HepG2 (cell line): ENCODE measurements around the gene KLHDC4. TPM values are rescaled to one million over a fixed set of nuclear protein-coding genes. Genes with fewer than 3 reads are reported as not detected.

Experiments
- ATAC-seq: fragments of 200-7000 bp; cut with Tn5 transposase; 3 replicates; pipeline ENCODE4 v1.9.1; 2020; ENCODE audit warnings: mild to moderate bottlenecking, moderate library complexity
- BruUV-seq: library from RNA; stranded (reverse); fragments of 400-500 nt; replicated peaks from 2 replicates; lab custom pipeline; 2021; lab: Mats Ljungman, UMichigan
- CTCF ChIA-PET: fragments of 300-600 bp; formaldehyde crosslinking; extraction: SDS; loops from one replicate; lab custom pipeline; 2021; ENCODE audit warnings: low total read pairs, inconsistent platforms, low intra/inter-chr PET ratio; lab: Yijun Ruan, JAX
- POLR2A ChIA-PET: fragments of 350-600 bp; sonication (Branson Sonifier 250); formaldehyde crosslinking; loops from one replicate; lab custom pipeline; 2020; ENCODE audit warnings: antibody characterized with exemption, inconsistent platforms; lab: Yijun Ruan, JAX
- DNase-seq: peaks from one replicate; pipeline ENCODE4 v3.0.0-alpha.2; 2015; ENCODE audit warnings: low spot score
- FAIRE-seq: peaks from 3 replicates; lab custom pipeline; 2011; peaks lifted over from hg19 to GRCh38; lab: Jason Lieb, UNC
- H2AFZ ChIP-seq: one replicate; pipeline ENCODE4 v1.6.1; 2011; ENCODE audit warnings: low read length, inconsistent platforms
- H3K27ac ChIP-seq: fragments of 300-600 bp; 3 replicates; pipeline ENCODE4 v1.8.0; 2011; ENCODE audit warnings: mixed run types, mild to moderate bottlenecking, mixed read lengths, low read length, inconsistent platforms; ENCODE audit not compliant: insufficient read depth; ENCODE audit errors: extremely low read length
- H3K27me3 ChIP-seq, 2 experiments: fragments of 200-600 bp in 1 of 2; 2 replicates in 1 of 2; 3 replicates in 1 of 2; pipeline versions ENCODE4 v1.6.0 to v1.8.0; 2011; ENCODE audit warnings: low read length in 2 of 2, mild to moderate bottlenecking in 2 of 2, moderate library complexity in 2 of 2, inconsistent platforms in 1 of 2; ENCODE audit not compliant: insufficient read depth in 2 of 2, control insufficient read depth in 1 of 2
- H3K36me3 ChIP-seq, 2 experiments: fragments of 200-600 bp in 1 of 2; replicated peaks in 1 of 2; 2 replicates in 1 of 2; 3 replicates in 1 of 2; pipeline versions ENCODE4 v1.5.1 to v1.8.0; 2011; ENCODE audit warnings: low read length in 2 of 2, inconsistent platforms in 1 of 2; ENCODE audit not compliant: insufficient read depth in 2 of 2, control insufficient read depth in 1 of 2
- H3K4me1 ChIP-seq: 2 replicates; pipeline ENCODE4 v1.5.1; 2012; ENCODE audit warnings: low read length, inconsistent platforms; ENCODE audit not compliant: insufficient read depth
- H3K4me2 ChIP-seq: 2 replicates; pipeline ENCODE4 v1.6.0; 2011; ENCODE audit warnings: low read depth, low read length, inconsistent platforms
- H3K4me3 ChIP-seq, 3 experiments: fragments of 200-600 bp in 1 of 3; sonication (generic), shearing (Covaris generic) in 1 of 3; replicated peaks in 1 of 3; 2 replicates each; pipeline ENCODE4 v1.5.1; 2011 to 2016; ENCODE audit warnings: low read length in 3 of 3, inconsistent platforms in 2 of 3, low read depth in 2 of 3, mild to moderate bottlenecking in 2 of 3, control low read depth in 1 of 3, mixed read lengths in 1 of 3; ENCODE audit not compliant: insufficient read depth in 1 of 3
- H3K79me2 ChIP-seq: one replicate; pipeline ENCODE4 v1.6.1; 2011; ENCODE audit warnings: low read length, inconsistent platforms; ENCODE audit not compliant: insufficient read depth
- H3K9ac ChIP-seq: 2 replicates; pipeline ENCODE4 v1.6.0; 2011; ENCODE audit warnings: mild to moderate bottlenecking, low read depth, low read length, inconsistent platforms; ENCODE audit not compliant: insufficient read depth
- H3K9me3 ChIP-seq: 2 replicates; pipeline ENCODE4 v1.5.1; 2012; ENCODE audit warnings: mild to moderate bottlenecking, low read length
- H4K20me1 ChIP-seq: 2 replicates; pipeline ENCODE4 v1.6.0; 2011; ENCODE audit warnings: inconsistent platforms, mild to moderate bottlenecking, low read length, moderate library complexity; ENCODE audit not compliant: insufficient read depth
- BHLHE40 ChIP-seq: IDR thresholded peaks from 2 replicates; pipeline ENCODE4 v1.6.1; 2011; ENCODE audit warnings: low read length, improper control_type of control experiment
- ZBTB1 ChIP-seq: sonication (generic); formaldehyde crosslinking; IDR thresholded peaks from 2 replicates; pipeline ENCODE4 v1.4.0; 2020; ENCODE audit warnings: missing genetic modification reagents, borderline replicate concordance
- ZNF839 ChIP-seq: sonication (generic); formaldehyde crosslinking; IDR thresholded peaks from 2 replicates; pipeline ENCODE4 v1.4.0; 2020; ENCODE audit warnings: missing genetic modification reagents, mild to moderate bottlenecking, borderline replicate concordance
- WGBS: methylation state at CpG from one replicate; pipeline ENCODE4 v1.1.6; 2017; ENCODE audit warnings: low lambda C conversion rate; 5-methylcytosine and 5-hydroxymethylcytosine counted together
- in situ Hi-C: cut with HindIII; loops from 2 replicates; pipeline ENCODE4 v1.10.0; 2017; ENCODE audit warnings: low pct_unique_long_range_greater_than_20kb; ENCODE audit not compliant: extremely low pct_ligation_motif_present
- intact Hi-C: fragments of 100-400 bp; cut with micrococcal nuclease; formaldehyde crosslinking; loops from one replicate; pipeline ENCODE4 v1.10.0; 2022; ENCODE audit not compliant: unreplicated experiment
- polyA plus RNA-seq, 8 experiments: library from polyadenylated mRNA; depleted of rRNA in 3 of 8; stranded (reverse) in 7 of 8; unstranded in 1 of 8; fragments of >200 nt; fragmentation: Illumina TruSeq in 4 of 8; extraction: Trizol in 4 of 8; gene quantifications; 2 replicates each; pipeline versions ENCODE4 v1.2.1 to v1.2.3, GENCODE V29; 2011 to 2016; ENCODE audit warnings: low read depth in 4 of 8, missing spikeins in 1 of 8, mixed read lengths in 1 of 8; ENCODE audit not compliant: insufficient read depth in 1 of 8
- total RNA-seq, 5 experiments: library from RNA; depleted of rRNA; stranded (reverse); fragments of >200 nt; fragmentation: Illumina TruSeq; extraction: Trizol; gene quantifications; 2 replicates each; pipeline ENCODE4 v1.2.3, GENCODE V29; 2016; ENCODE audit warnings: low read depth in 1 of 5
- TF ChIP-seq, protein P1 (sequence below): sonication (generic); formaldehyde crosslinking; IDR thresholded peaks from 2 replicates; pipeline ENCODE4 v1.5.0; 2020; ENCODE audit warnings: mild to moderate bottlenecking, low read depth, missing genetic modification reagents, borderline replicate concordance
- TF ChIP-seq, protein P2 (sequence below): sonication (generic); formaldehyde crosslinking; IDR thresholded peaks from 2 replicates; pipeline ENCODE4 v1.5.1; 2020; ENCODE audit warnings: mild to moderate bottlenecking, missing genetic modification reagents, moderate library complexity

Gene KLHDC4
- total and polyA plus RNA-seq, 2 of the 13 experiments (the other 11 are each of a cell fraction or from before 2014, with no cell fraction given) = 18.7 to 31.8 TPM

- TF ChIP-seq BHLHE40 = no peak
- no peak for TF ChIP-seq ZBTB1 (CRISPR knock-in tag)
- TF ChIP-seq, protein P1, sequence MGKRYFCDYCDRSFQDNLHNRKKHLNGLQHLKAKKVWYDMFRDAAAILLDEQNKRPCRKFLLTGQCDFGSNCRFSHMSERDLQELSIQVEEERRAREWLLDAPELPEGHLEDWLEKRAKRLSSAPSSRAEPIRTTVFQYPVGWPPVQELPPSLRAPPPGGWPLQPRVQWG (CRISPR knock-in tag) = no peak
- TF ChIP-seq, all 625 proteins: peak for 5
These were observed 60.9 kb downstream of the KLHDC4 start (continued) for GRCh38 chr16:87704754-87705353.

DNA sequence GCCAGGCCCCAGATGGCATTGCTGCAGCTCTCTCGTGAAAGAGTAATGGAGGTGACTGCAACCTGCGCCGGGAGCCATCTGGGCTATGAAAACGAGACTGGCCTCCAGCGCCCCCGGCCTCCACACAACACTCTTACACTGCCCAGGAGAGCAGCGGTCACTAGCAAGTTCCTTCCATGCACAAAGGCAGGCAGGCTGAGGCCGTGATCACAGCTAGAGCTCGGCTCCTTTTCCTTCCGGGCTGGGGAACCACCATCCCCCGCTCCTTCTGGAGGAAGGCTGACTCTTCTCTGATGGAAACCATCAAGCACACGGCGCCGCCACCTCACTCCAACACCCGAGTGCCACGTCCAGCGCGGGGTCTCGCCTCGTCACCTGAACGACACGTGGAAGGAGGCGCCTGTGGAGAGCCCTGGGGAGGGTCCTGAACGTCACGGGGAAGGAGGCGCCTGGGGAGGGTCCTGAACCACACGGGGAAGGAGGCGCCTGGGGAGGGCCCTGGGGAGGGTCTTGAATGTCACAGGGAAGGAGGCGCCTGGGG lies 61.9 kb downstream of the KLHDC4 start:
- BruUV-seq = no TSS peak
- DNase-seq = no peak
- H2AFZ ChIP-seq = no peak overlapping the region
- peaks cover 20% of the 10 kb centered on the region for H4K20me1 ChIP-seq
- ChIA-PET POLR2A (no interaction called here), CTCF (no interaction called here)
- TF ChIP-seq ZNF839 (CRISPR knock-in tag) = no peak
- TF ChIP-seq, protein P2, sequence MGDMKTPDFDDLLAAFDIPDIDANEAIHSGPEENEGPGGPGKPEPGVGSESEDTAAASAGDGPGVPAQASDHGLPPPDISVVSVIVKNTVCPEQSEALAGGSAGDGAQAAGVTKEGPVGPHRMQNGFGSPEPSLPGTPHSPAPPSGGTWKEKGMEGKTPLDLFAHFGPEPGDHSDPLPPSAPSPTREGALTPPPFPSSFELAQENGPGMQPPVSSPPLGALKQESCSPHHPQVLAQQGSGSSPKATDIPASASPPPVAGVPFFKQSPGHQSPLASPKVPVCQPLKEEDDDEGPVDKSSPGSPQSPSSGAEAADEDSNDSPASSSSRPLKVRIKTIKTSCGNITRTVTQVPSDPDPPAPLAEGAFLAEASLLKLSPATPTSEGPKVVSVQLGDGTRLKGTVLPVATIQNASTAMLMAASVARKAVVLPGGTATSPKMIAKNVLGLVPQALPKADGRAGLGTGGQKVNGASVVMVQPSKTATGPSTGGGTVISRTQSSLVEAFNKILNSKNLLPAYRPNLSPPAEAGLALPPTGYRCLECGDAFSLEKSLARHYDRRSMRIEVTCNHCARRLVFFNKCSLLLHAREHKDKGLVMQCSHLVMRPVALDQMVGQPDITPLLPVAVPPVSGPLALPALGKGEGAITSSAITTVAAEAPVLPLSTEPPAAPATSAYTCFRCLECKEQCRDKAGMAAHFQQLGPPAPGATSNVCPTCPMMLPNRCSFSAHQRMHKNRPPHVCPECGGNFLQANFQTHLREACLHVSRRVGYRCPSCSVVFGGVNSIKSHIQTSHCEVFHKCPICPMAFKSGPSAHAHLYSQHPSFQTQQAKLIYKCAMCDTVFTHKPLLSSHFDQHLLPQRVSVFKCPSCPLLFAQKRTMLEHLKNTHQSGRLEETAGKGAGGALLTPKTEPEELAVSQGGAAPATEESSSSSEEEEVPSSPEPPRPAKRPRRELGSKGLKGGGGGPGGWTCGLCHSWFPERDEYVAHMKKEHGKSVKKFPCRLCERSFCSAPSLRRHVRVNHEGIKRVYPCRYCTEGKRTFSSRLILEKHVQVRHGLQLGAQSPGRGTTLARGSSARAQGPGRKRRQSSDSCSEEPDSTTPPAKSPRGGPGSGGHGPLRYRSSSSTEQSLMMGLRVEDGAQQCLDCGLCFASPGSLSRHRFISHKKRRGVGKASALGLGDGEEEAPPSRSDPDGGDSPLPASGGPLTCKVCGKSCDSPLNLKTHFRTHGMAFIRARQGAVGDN (CRISPR knock-in tag) = 0 out of 2 replicates have a peak, but pooled peaks have one; percentile 5
- 96% methylated on average over 29 of the region's 29 CpGs for WGBS
- FAIRE-seq = no peak
- H3K27ac ChIP-seq = no peak overlapping the region
- no peaks in the 10 kb centered on the region for H3K79me2 ChIP-seq
- H3K27me3 ChIP-seq = no peaks in the 10 kb centered on the region
- intact Hi-C loops (no loop called here), in situ Hi-C loops (no loop called here)
- peaks cover 20% of the 10 kb centered on the region for H3K4me1 ChIP-seq
- H3K9me3 ChIP-seq = no peaks in the 10 kb centered on the region
- no peak overlapping the region for H3K4me2 ChIP-seq
- ATAC-seq = no peak
- no peak overlapping the region for H3K9ac ChIP-seq
- peaks cover 35 to 51% of the 10 kb centered on the region in 2 experiments for H3K36me3 ChIP-seq
- no peak overlapping the region for H3K4me3 ChIP-seq
